ENCODE data around the gene ZNF485. TPM values are rescaled to one million over a fixed set of nuclear protein-coding genes. Genes with fewer than 3 reads are reported as not detected.
"Not testable (repeated sequence)": the region's sequence is repeated elsewhere in the genome, so short reads cannot be mapped to it uniquely, and the experiment has no call there.

Gene ZNF485
- total and polyA plus RNA-seq, 2 experiments from 2014 or later: 1.0 to 2.5 TPM

- H3K4me3 ChIP-seq: no peak overlapping the region
- H3K27ac ChIP-seq: no peak overlapping the region
- H3K27me3 ChIP-seq: no peaks in the 10 kb centered on the region
- no peaks in the 10 kb centered on the region for H3K9me3 ChIP-seq (ENCODE audit: low read depth)
- no peaks in the 10 kb centered on the region for H3K36me3 ChIP-seq
- no peak for TF ChIP-seq CTCF (IDR thresholded peaks at IDR 0.05; ENCODE audit: low read depth, low read length)
- DNase-seq (ENCODE audit: low read depth in 1 of 2, low spot score in 1 of 2): peak in 1 of 2 donors; percentile 14
- H3K4me1 ChIP-seq (ENCODE audit: low read depth): no peaks in the 10 kb centered on the region
Measured at GRCh38 chr10:43623351-43623750, 17.1 kb downstream of the ZNF485 start.

GRCh38 chr10:43627942-43628341 is 21.7 kb downstream of the ZNF485 start:
- H3K4me3 ChIP-seq: no peak overlapping the region
- no peak for TF ChIP-seq CTCF (IDR thresholded peaks at IDR 0.05; ENCODE audit: low read depth, low read length)

GRCh38 chr10:43628956-43629355 is 22.7 kb downstream of the ZNF485 start:
- Histone ChIP-seq H3K4me3 (no peak overlapping the region), H3K27ac (no peak overlapping the region), H3K9me3 (ENCODE audit: low read depth) (no peaks in the 10 kb centered on the region), H3K4me1 (ENCODE audit: low read depth) (no peaks in the 10 kb centered on the region), H3K36me3 (no peaks in the 10 kb centered on the region), H3K27me3 (no peaks in the 10 kb centered on the region)
- no peak for TF ChIP-seq CTCF (IDR thresholded peaks at IDR 0.05; ENCODE audit: low read depth, low read length)
- DNase-seq (ENCODE audit: low read depth in 1 of 2, low spot score in 1 of 2): no peak

More at GRCh38 chr10:43627942-43628341, 21.7 kb downstream of the ZNF485 start:
- no peaks in the 10 kb centered on the region for H3K27me3 ChIP-seq
- H3K4me1 ChIP-seq (ENCODE audit: low read depth): no peaks in the 10 kb centered on the region
- no peaks in the 10 kb centered on the region for H3K9me3 ChIP-seq (ENCODE audit: low read depth)
- H3K36me3 ChIP-seq: no peaks in the 10 kb centered on the region
- no peak for DNase-seq (ENCODE audit: low read depth in 1 of 2, low spot score in 1 of 2)
- no peak overlapping the region for H3K27ac ChIP-seq

GRCh38 chr10:43635816-43636215 is 29.6 kb downstream of the ZNF485 start:
- H3K4me3 ChIP-seq; DNase-seq (ENCODE audit: low read depth in 1 of 2, low spot score in 1 of 2); H3K36me3 ChIP-seq; H3K27ac ChIP-seq; H3K4me1 ChIP-seq (ENCODE audit: low read depth); H3K9me3 ChIP-seq (ENCODE audit: low read depth); H3K27me3 ChIP-seq: not testable (repeated sequence)

GRCh38 chr10:43640603-43641002 is 34.4 kb downstream of the ZNF485 start:
- Histone ChIP-seq H3K36me3 (peaks cover 20% of the 10 kb centered on the region), H3K4me3 (no peak overlapping the region), H3K27me3 (no peaks in the 10 kb centered on the region), H3K27ac (no peak overlapping the region), H3K4me1 (ENCODE audit: low read depth) (no peaks in the 10 kb centered on the region), H3K9me3 (ENCODE audit: low read depth) (peaks cover 2% of the 10 kb centered on the region)
- no peak for DNase-seq (ENCODE audit: low read depth in 1 of 2, low spot score in 1 of 2)
- TF ChIP-seq CTCF (IDR thresholded peaks at IDR 0.05; ENCODE audit: low read depth, low read length): no peak

- Histone ChIP-seq H3K27ac (no peak overlapping the region), H3K36me3 (peaks cover 20% of the 10 kb centered on the region), H3K9me3 (ENCODE audit: low read depth) (peaks cover 2% of the 10 kb centered on the region), H3K4me3 (no peak overlapping the region), H3K27me3 (no peaks in the 10 kb centered on the region), H3K4me1 (ENCODE audit: low read depth) (no peaks in the 10 kb centered on the region)
- peak in 1 of 2 donors; percentile 22 for DNase-seq (ENCODE audit: low read depth in 1 of 2, low spot score in 1 of 2)
- TF ChIP-seq CTCF (IDR thresholded peaks at IDR 0.05; ENCODE audit: low read depth, low read length): no peak
Measured at GRCh38 chr10:43644252-43644651, 38.0 kb downstream of the ZNF485 start.
